SU-DHL-6 (cell line): ENCODE results near the gene HEYL.

ENCODE experiments used
- H2AFZ ChIP-seq: fragments of 200-600 bp; sonication (generic); 2 replicates; pipeline ENCODE4 v1.6.1; 2014; ENCODE audit warnings: low read depth, mild to moderate bottlenecking, moderate library complexity, mixed read lengths, antibody characterized with exemption, low read length; ENCODE audit not compliant: severe bottlenecking
- H3F3A ChIP-seq: fragments of 200-600 bp; shearing (Covaris generic); 2 replicates; pipeline ENCODE4 v1.6.0; 2016; ENCODE audit warnings: antibody characterized with exemption, mild to moderate bottlenecking; ENCODE audit not compliant: insufficient read depth
- H3K27ac ChIP-seq: fragments of 200-600 bp; sonication (generic); 2 replicates; pipeline ENCODE4 v1.5.1; 2016; ENCODE audit warnings: low read depth, mild to moderate bottlenecking, low read length, moderate library complexity, mixed read lengths
- H3K27me3 ChIP-seq: fragments of 200-600 bp; sonication (generic), shearing (Covaris generic); 2 replicates; pipeline ENCODE4 v1.6.0; 2014; ENCODE audit warnings: mild to moderate bottlenecking, low read length
- H3K36me3 ChIP-seq: fragments of 200-600 bp; sonication (generic); 2 replicates; pipeline ENCODE4 v1.6.1; 2014; ENCODE audit warnings: mild to moderate bottlenecking, low read length, mixed read lengths
- H3K4me2 ChIP-seq: fragments of 300-600, 200-600 bp; shearing (Covaris generic), sonication (generic); 2 replicates; pipeline ENCODE4 v1.6.0; 2014; ENCODE audit warnings: low read length, low read depth, mild to moderate bottlenecking; ENCODE audit not compliant: poor library complexity, severe bottlenecking
- H3K4me3 ChIP-seq: fragments of 200-600 bp; sonication (generic); 2 replicates; pipeline ENCODE4 v1.5.1; 2014; ENCODE audit warnings: antibody characterized with exemption, low read length, mild to moderate bottlenecking, mixed read lengths; ENCODE audit not compliant: insufficient read depth, poor library complexity, severe bottlenecking
- H3K79me2 ChIP-seq: fragments of 200-600 bp; sonication (generic); 2 replicates; pipeline ENCODE4 v1.6.1; 2014; ENCODE audit warnings: mild to moderate bottlenecking, low read length, moderate library complexity; ENCODE audit not compliant: insufficient read depth
- H3K9ac ChIP-seq: fragments of 200-600 bp; sonication (generic); 2 replicates; pipeline ENCODE4 v1.7.0; 2014; ENCODE audit warnings: mild to moderate bottlenecking, low read length
- H3K9me2 ChIP-seq: fragments of 200-600 bp; sonication (generic); replicated peaks from 2 replicates; pipeline ENCODE4 v1.6.1; 2014; ENCODE audit warnings: low read length; ENCODE audit not compliant: insufficient read depth
- H3K9me3 ChIP-seq: fragments of 200-600 bp; sonication (generic); 2 replicates; pipeline ENCODE4 v1.6.1; 2014; ENCODE audit warnings: low read length, mixed read lengths; ENCODE audit not compliant: insufficient read depth
- H4K20me1 ChIP-seq: fragments of 200-600 bp; sonication (generic); 2 replicates; pipeline ENCODE4 v1.6.1; 2014; ENCODE audit warnings: low read depth, mild to moderate bottlenecking, antibody characterized with exemption, low read length, moderate library complexity, mixed read lengths
- CTCF ChIP-seq: fragments of 200-600 bp; sonication (generic); IDR thresholded peaks from one replicate; pipeline ENCODE4 v1.5.1; 2017; ENCODE audit warnings: antibody characterized with exemption, mild to moderate bottlenecking, low read length, moderate library complexity; ENCODE audit not compliant: insufficient read depth, poor library complexity, severe bottlenecking
- EZH2phosphoT487 ChIP-seq: fragments of 200-600 bp; sonication (generic), shearing (Covaris generic); conservative IDR thresholded peaks from 2 replicates; pipeline ENCODE4 v1.6.1; 2018; ENCODE audit warnings: mild to moderate bottlenecking, antibody characterized with exemption, low read length, moderate library complexity, mixed read lengths

Gene HEYL

GRCh38 chr1:39645411-39646043 is 6.1 kb upstream of the HEYL start:
- no peak overlapping the region for H3K9ac ChIP-seq
- no peak for TF ChIP-seq CTCF
- TF ChIP-seq EZH2phosphoT487 = no peak
- H3K36me3 ChIP-seq = no peaks in the 10 kb centered on the region
- H3K9me2 ChIP-seq = no peaks in the 10 kb centered on the region
- no peaks in the 10 kb centered on the region for H4K20me1 ChIP-seq
- no peak overlapping the region for H3K27ac ChIP-seq
- H3K79me2 ChIP-seq = no peaks in the 10 kb centered on the region
- no peak overlapping the region for H3K4me3 ChIP-seq
- H3K27me3 ChIP-seq = no peaks in the 10 kb centered on the region
- no peak overlapping the region for H3K4me2 ChIP-seq
- H3K9me3 ChIP-seq = no peaks in the 10 kb centered on the region
- no peak overlapping the region for H2AFZ ChIP-seq
- H3F3A ChIP-seq = no peaks in the 10 kb centered on the region

- Histone ChIP-seq H3K27me3 (no peaks in the 10 kb centered on the region), H3F3A (no peaks in the 10 kb centered on the region)
- no peak for TF ChIP-seq CTCF
- TF ChIP-seq EZH2phosphoT487 = no peak
These were observed 4.3 kb upstream of the HEYL start for GRCh38 chr1:39643705-39644104.

GRCh38 chr1:39642796-39643195 is 3.4 kb upstream of the HEYL start:
- Histone ChIP-seq H2AFZ (no peak overlapping the region), H3K4me2 (no peak overlapping the region), H3K9ac (no peak overlapping the region), H3K27me3 (no peaks in the 10 kb centered on the region), H3K27ac (no peak overlapping the region), H4K20me1 (no peaks in the 10 kb centered on the region), H3K79me2 (no peaks in the 10 kb centered on the region), H3K4me3 (no peak overlapping the region), H3K9me3 (no peaks in the 10 kb centered on the region), H3K9me2 (no peaks in the 10 kb centered on the region), H3F3A (no peaks in the 10 kb centered on the region), H3K36me3 (no peaks in the 10 kb centered on the region)
- TF ChIP-seq EZH2phosphoT487 (no peak), CTCF (no peak)

More at GRCh38 chr1:39643705-39644104, 4.3 kb upstream of the HEYL start:
- Histone ChIP-seq H3K27ac (no peak overlapping the region), H3K9ac (no peak overlapping the region), H3K79me2 (no peaks in the 10 kb centered on the region), H3K4me3 (no peak overlapping the region), H3K9me2 (no peaks in the 10 kb centered on the region), H2AFZ (no peak overlapping the region), H4K20me1 (no peaks in the 10 kb centered on the region), H3K4me2 (no peak overlapping the region), H3K36me3 (no peaks in the 10 kb centered on the region), H3K9me3 (no peaks in the 10 kb centered on the region)
